C4-2B (cell line): ENCODE results near the gene DNAJB12.

Experiments
- ZFX ChIP-seq: fragments of 450-650 bp; IDR thresholded peaks from 2 replicates; pipeline ENCODE4 v1.6.1; 2017
- TF ChIP-seq, protein P1 (sequence below): fragments of 450-650 bp; conservative IDR thresholded peaks from 2 replicates; pipeline ENCODE4 v1.5.1; 2017; ENCODE audit warnings: mild to moderate bottlenecking

DNA sequence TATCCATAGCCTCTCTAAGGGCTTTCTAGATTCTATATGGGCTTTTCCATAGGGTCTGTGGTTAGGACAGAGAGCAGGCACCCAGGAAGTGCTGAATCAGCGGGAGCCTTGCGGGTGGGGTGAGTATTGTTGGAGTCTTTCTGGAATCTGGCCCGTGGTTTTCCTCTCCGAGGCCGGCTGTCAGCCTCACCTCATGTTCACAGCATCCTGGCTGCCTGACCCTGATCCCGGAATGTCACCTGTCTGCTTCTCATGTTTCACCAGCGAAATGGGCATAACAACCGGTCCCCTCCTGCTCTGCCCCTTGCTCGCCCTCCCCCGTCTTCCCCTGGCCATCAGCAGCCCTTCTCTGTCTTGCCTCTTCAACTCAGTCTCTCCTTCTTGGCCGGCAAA, 44.5 kb downstream of the DNAJB12 start:
- no peak for TF ChIP-seq ZFX
- TF ChIP-seq, protein P1, sequence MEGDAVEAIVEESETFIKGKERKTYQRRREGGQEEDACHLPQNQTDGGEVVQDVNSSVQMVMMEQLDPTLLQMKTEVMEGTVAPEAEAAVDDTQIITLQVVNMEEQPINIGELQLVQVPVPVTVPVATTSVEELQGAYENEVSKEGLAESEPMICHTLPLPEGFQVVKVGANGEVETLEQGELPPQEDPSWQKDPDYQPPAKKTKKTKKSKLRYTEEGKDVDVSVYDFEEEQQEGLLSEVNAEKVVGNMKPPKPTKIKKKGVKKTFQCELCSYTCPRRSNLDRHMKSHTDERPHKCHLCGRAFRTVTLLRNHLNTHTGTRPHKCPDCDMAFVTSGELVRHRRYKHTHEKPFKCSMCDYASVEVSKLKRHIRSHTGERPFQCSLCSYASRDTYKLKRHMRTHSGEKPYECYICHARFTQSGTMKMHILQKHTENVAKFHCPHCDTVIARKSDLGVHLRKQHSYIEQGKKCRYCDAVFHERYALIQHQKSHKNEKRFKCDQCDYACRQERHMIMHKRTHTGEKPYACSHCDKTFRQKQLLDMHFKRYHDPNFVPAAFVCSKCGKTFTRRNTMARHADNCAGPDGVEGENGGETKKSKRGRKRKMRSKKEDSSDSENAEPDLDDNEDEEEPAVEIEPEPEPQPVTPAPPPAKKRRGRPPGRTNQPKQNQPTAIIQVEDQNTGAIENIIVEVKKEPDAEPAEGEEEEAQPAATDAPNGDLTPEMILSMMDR, result no peak
